GM13976 (cell line): ENCODE measurements around the gene BSN.

Source experiments
- DNase-seq: peaks from one replicate; pipeline ENCODE4 v3.0.0; 2012; ENCODE audit warnings: low spot score
- CTCF ChIP-seq: IDR thresholded peaks from 2 replicates; pipeline ENCODE4 v1.5.1; 2012; ENCODE audit warnings: borderline replicate concordance, mild to moderate bottlenecking; ENCODE audit not compliant: insufficient read depth; ENCODE audit errors: extremely low read depth, missing control alignments, control extremely low read depth
- in situ Hi-C: fragments of 300-500 bp; cut with MboI; formaldehyde crosslinking; loops from one replicate; pipeline ENCODE4 v1.12.0; 2022; ENCODE audit warnings: low sequenced_read_pairs, mixed read lengths, inconsistent platforms; ENCODE audit not compliant: unreplicated experiment

BSN gene

GRCh38 chr3:49665822-49666519 lies 111.7 kb downstream of the BSN start:
- TF ChIP-seq CTCF, result no peak
- in situ Hi-C loops, result no loop called here
- no peak for DNase-seq

GRCh38 chr3:49666592-49666991 lies 112.3 kb downstream of the BSN start:
- in situ Hi-C loops, result no loop called here
- no peak for TF ChIP-seq CTCF
- no peak for DNase-seq

- DNase-seq, result no peak
- in situ Hi-C loops, result no loop called here
- no peak for TF ChIP-seq CTCF
Observed at GRCh38 chr3:49667701-49668413, 113.6 kb downstream of the BSN start.

- no peak for DNase-seq
- TF ChIP-seq CTCF, result no peak
- in situ Hi-C loops, result no loop called here
Observed at GRCh38 chr3:49668414-49668797, 114.1 kb downstream of the BSN start.

GRCh38 chr3:49668861-49669260 lies 114.6 kb downstream of the BSN start:
- in situ Hi-C loops, result no loop called here
- no peak for TF ChIP-seq CTCF
- no peak for DNase-seq

GRCh38 chr3:49669352-49669751 lies 115.1 kb downstream of the BSN start:
- TF ChIP-seq CTCF, result no peak
- in situ Hi-C loops, result no loop called here
- no peak for DNase-seq
